Vagina (tissue), 2 donors: ENCODE measurements around the gene N4BP3.

Experiments used
- POLR2A ChIP-seq, 2 donors: fragments of 450-650 bp; IDR thresholded peaks; one replicate each; pipeline ENCODE4 v1.6.1; 2017; ENCODE audit warnings: antibody characterized with exemption in 2 of 2, mild to moderate bottlenecking in 2 of 2, moderate library complexity in 2 of 2
- POLR2AphosphoS5 ChIP-seq, 2 donors: sonication (generic); formaldehyde crosslinking; IDR thresholded peaks; one replicate each; pipeline ENCODE4 v1.9.0; 2017; ENCODE audit warnings: antibody characterized with exemption in 2 of 2, mild to moderate bottlenecking in 2 of 2, low read depth in 1 of 2; ENCODE audit not compliant: insufficient read depth in 1 of 2
- TF ChIP-seq, protein P1 (sequence below), 3 experiments: fragments of 450-650 bp in 2 of 3; fragments of 200-600 bp in 1 of 3; sonication (generic) in 1 of 3; IDR thresholded peaks; one replicate each; pipeline ENCODE4 v1.5.1; 2017 to 2019; ENCODE audit warnings: antibody characterized with exemption in 3 of 3, mild to moderate bottlenecking in 2 of 3, moderate library complexity in 2 of 3

DNA sequence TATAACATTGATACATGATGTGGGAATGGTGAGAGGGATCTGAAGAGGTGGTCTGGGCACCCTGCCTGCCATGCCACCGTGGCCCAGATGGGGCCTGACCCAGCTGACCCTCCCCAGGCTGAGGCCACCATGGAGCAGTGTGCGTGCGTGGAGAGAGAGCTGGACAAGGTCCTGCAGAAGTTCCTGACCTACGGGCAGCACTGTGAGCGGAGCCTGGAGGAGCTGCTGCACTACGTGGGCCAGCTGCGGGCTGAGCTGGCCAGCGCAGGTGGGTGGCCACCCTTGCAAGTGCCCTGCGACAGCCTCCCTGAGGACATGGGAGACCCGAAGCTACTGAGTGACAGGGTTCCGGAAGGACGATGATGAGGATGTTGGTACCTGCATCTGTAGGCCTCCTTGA is 24.7 kb downstream of the N4BP3 start:
- TF ChIP-seq POLR2AphosphoS5 (IDR thresholded peaks at IDR 0.05; ENCODE audit: insufficient read depth in 1 of 2, low read depth in 1 of 2) (no peak), POLR2A (IDR thresholded peaks at IDR 0.05) (no peak)
- TF ChIP-seq, protein P1, sequence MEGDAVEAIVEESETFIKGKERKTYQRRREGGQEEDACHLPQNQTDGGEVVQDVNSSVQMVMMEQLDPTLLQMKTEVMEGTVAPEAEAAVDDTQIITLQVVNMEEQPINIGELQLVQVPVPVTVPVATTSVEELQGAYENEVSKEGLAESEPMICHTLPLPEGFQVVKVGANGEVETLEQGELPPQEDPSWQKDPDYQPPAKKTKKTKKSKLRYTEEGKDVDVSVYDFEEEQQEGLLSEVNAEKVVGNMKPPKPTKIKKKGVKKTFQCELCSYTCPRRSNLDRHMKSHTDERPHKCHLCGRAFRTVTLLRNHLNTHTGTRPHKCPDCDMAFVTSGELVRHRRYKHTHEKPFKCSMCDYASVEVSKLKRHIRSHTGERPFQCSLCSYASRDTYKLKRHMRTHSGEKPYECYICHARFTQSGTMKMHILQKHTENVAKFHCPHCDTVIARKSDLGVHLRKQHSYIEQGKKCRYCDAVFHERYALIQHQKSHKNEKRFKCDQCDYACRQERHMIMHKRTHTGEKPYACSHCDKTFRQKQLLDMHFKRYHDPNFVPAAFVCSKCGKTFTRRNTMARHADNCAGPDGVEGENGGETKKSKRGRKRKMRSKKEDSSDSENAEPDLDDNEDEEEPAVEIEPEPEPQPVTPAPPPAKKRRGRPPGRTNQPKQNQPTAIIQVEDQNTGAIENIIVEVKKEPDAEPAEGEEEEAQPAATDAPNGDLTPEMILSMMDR (IDR thresholded peaks at IDR 0.05), result no peak
